Lung (tissue), 12 donors: Measurements from ENCODE around the gene TNFRSF18. TPM values are rescaled to one million over a fixed set of nuclear protein-coding genes. Genes with fewer than 3 reads are reported as not detected.

Experiments used
- ATAC-seq: fragments of 200-7000 bp; cut with Tn5 transposase; one replicate; pipeline ENCODE4 v1.9.1; 2020; ENCODE audit warnings: moderate number of reproducible peaks; ENCODE audit not compliant: insufficient read depth, low FRiP score
- DNase-seq, 3 donors: peaks; one replicate each; pipeline ENCODE4 v3.0.0-alpha.2; 2013 to 2017
- H3K27ac ChIP-seq, 2 donors: one replicate each; pipeline ENCODE4 v1.5.1; 2013; ENCODE audit warnings: mild to moderate bottlenecking in 2 of 2, moderate library complexity in 2 of 2, control low read depth in 1 of 2, inconsistent platforms in 1 of 2, low read depth in 1 of 2, low read length in 1 of 2
- H3K27me3 ChIP-seq, 3 donors: one replicate each; pipeline ENCODE4 v1.5.1; 2013; ENCODE audit warnings: low read length in 2 of 3; ENCODE audit not compliant: control insufficient read depth in 3 of 3, insufficient read depth in 3 of 3
- H3K36me3 ChIP-seq, 4 donors: one replicate each; pipeline ENCODE4 v1.5.1; 2013; ENCODE audit warnings: low read length in 4 of 4, mild to moderate bottlenecking in 1 of 4, moderate library complexity in 1 of 4; ENCODE audit not compliant: control insufficient read depth in 4 of 4, insufficient read depth in 4 of 4
- H3K4me1 ChIP-seq, 5 donors: one replicate each; pipeline ENCODE4 v1.5.1; 2013; ENCODE audit warnings: low read length in 5 of 5, mild to moderate bottlenecking in 2 of 5, moderate library complexity in 1 of 5; ENCODE audit not compliant: control insufficient read depth in 5 of 5, insufficient read depth in 5 of 5
- H3K4me3 ChIP-seq: one replicate; pipeline ENCODE4 v1.5.1; 2013; ENCODE audit warnings: mild to moderate bottlenecking, control low read depth, moderate library complexity
- H3K9ac ChIP-seq, 2 donors: one replicate each; pipeline ENCODE4 v1.5.1; 2013; ENCODE audit warnings: low read length in 2 of 2, control low read depth in 1 of 2; ENCODE audit not compliant: insufficient read depth in 1 of 2
- H3K9me3 ChIP-seq, 4 donors: one replicate each; pipeline ENCODE4 v1.5.1; 2013; ENCODE audit warnings: low read length in 3 of 4, mild to moderate bottlenecking in 1 of 4, moderate library complexity in 1 of 4; ENCODE audit not compliant: control insufficient read depth in 4 of 4, insufficient read depth in 3 of 4
- WGBS, 2 donors: extraction: QIAGEN DNeasy Blood & Tissue Kit; methylation state at CpG; one replicate each; pipeline ENCODE4 v1.1.7; 2013; 5-methylcytosine and 5-hydroxymethylcytosine counted together
- polyA plus RNA-seq, 2 donors: library from polyadenylated mRNA; stranded (reverse); fragments of 200-250 nt; gene quantifications; one replicate each; pipeline ENCODE4 v1.2.1, GENCODE V29; 2013
- total RNA-seq, 2 donors: library from RNA; depleted of rRNA in 1 of 2; stranded (reverse); fragments of >200 nt in 1 of 2; gene quantifications; one replicate each; pipeline ENCODE4 v1.2.1, GENCODE V29; 2014 to 2021
- TF ChIP-seq, protein P1 (sequence below): IDR thresholded peaks from 2 replicates; pipeline ENCODE4 v1.5.1; 2012; ENCODE audit warnings: mild to moderate bottlenecking; ENCODE audit errors: control extremely low read depth, extremely low read depth
- donor health status: control.
- donor health status: control.
- donor health status: Bipolar disorder and iron deficiency.
- donor health status: healthy.
- donor health status: DM: yes; HTN: yes; CAD: no.

TNFRSF18 gene
- total and polyA plus RNA-seq, 4 donors = 1.8 to 4.0 (median 2.4) TPM

DNA sequence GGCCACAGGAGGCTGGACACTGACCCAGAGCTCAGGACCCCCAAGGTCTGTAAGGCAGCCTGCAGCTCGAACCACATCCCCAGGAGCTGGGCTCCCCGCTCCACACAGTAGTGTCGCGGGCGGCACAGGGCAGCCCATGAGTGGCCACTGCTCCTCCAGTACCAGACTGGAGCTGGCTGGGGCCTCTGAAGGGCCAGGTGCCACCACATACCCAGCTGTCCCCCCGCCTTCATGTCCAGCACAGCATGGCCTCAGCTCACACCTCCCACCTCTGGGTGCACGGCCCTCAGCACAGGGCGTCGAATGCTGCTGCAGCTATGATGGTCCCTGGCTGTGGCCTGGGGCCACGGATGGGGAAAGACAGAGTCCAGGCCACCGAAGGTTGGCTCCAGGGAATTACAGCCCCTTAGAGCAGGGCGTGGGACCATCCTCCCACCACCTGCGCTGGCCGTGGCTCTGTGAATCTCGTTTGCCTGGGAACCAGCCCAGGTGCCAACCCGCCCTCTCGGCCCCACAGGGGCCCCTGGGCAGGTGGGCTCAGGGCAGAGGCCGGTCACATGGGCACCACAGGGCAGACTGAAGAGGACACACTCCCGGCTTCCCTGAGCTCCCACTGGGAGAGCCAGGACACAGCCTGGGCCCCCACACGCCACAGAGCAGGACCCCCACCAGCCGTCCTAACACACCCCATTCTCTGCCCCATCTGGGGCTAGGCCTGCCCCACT, 9.7 kb upstream of the TNFRSF18 start:
- Histone ChIP-seq H3K9me3 (peaks cover 0 to 2% (median 0%) of the 10 kb centered on the region in 4 donors), H3K4me3 (no peak overlapping the region), H3K9ac (no peak overlapping the region), H3K4me1 (peaks cover 0 to 26% (median 0%) of the 10 kb centered on the region in 5 donors), H3K27me3 (no peaks in the 10 kb centered on the region), H3K36me3 (peaks cover 5 to 52% (median 10%) of the 10 kb centered on the region in 4 donors), H3K27ac (peak overlapping the region in 1 of 2 donors; percentile 9)
- DNase-seq (no peak), ATAC-seq (no peak)
- TF ChIP-seq, protein P1, sequence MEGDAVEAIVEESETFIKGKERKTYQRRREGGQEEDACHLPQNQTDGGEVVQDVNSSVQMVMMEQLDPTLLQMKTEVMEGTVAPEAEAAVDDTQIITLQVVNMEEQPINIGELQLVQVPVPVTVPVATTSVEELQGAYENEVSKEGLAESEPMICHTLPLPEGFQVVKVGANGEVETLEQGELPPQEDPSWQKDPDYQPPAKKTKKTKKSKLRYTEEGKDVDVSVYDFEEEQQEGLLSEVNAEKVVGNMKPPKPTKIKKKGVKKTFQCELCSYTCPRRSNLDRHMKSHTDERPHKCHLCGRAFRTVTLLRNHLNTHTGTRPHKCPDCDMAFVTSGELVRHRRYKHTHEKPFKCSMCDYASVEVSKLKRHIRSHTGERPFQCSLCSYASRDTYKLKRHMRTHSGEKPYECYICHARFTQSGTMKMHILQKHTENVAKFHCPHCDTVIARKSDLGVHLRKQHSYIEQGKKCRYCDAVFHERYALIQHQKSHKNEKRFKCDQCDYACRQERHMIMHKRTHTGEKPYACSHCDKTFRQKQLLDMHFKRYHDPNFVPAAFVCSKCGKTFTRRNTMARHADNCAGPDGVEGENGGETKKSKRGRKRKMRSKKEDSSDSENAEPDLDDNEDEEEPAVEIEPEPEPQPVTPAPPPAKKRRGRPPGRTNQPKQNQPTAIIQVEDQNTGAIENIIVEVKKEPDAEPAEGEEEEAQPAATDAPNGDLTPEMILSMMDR = no peak
- WGBS, 2 donors = 93 to 94% methylated on average over 20 to 21 of the region's 21 CpGs

DNA sequence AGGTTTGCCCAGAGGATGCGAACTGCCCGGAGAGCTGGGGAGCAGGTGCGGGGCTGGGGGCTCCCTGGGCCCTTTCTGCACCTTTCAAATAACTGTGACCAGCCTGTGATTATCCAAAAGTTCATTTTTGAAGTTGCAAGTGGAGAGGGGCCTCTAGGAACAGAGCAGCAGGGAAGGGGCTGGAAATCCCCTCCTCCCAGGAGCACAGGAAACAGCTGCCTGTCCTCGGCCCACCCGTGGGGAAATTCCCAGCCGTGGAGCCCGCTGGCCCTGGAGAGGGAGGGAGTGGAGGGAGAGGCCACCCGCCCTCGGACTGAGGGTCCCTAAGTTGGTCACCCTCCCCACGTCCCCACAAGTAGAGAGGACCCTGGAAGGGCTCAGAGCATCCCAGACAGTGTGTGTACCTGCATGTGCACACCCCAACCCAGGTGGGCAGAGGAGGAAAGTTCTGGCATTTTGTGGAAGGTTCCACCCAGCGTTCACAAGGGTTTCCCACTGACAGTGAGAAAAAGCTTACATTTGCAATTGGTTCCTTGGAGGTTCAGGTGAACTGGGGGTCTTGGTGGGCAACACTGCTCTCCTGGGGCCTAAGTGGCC, 8.8 kb upstream of the TNFRSF18 start:
- ATAC-seq (no peak), DNase-seq (no peak)
- WGBS, 2 donors = 43 to 48% methylated on average over 11 of the region's 11 CpGs
- TF ChIP-seq, protein P1 = no peak
- H3K36me3 ChIP-seq = peaks cover 5 to 44% (median 10%) of the 10 kb centered on the region in 4 donors
- H3K9ac ChIP-seq = no peak overlapping the region
- H3K9me3 ChIP-seq = peaks cover 0 to 2% (median 0%) of the 10 kb centered on the region in 4 donors
- peak overlapping the region in 1 of 2 donors; percentile 9 for H3K27ac ChIP-seq
- H3K4me3 ChIP-seq = no peak overlapping the region
- peaks cover 0 to 26% (median 0%) of the 10 kb centered on the region in 5 donors for H3K4me1 ChIP-seq
- H3K27me3 ChIP-seq = no peaks in the 10 kb centered on the region

DNA sequence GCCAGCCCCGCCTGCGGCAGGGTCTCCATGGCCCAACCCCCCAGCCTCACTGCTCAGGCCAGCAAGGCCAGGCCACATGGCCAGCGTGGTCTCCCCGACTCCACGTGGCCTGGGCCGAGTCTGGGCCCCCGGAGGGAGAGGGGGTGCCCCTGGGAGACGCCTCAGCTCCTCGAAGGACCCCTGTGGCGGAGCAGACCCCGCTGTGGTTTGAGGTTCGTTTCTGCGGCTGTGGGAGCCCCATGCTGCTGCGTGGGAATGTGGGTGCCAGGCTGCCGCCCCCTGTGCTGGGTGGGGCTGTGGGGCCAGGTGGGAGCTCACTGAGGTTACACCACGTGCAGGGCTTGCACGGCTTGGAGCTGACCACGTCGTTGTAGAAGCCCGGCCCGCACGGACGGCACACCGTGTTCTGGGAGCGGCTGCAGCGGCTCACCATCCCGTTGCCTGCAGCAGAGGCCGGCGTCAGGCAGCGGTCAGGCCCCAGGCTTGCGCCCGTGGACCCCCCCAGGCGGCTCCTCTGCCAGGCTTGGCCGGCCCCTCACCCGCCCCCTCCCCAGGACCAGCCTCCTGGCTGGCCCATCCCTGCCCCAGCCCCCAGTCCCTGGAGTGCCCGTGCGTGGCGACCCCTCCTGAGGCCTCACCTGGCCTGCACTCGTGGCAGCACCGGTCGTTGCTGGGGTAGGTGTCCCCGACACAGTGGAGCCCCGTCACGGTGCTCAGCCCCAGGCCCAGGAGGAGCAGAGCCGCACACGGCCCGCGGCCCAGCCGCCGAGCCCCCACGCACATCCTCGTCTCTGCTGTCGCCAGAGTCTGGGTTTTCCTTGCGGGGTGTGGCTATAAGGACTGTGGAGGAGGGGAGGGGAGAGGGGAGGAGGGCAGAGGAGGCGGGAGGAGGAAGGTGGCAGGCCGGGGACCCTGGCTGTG, 7.2 kb upstream of the TNFRSF18 start, which contains the start of gene TNFRSF4:
TNFRSF4 (minus strand) TSS at position 809 of the 921 bp plus-strand sequence; CDS start at position 783, 26 bp downstream.
- H3K9ac ChIP-seq = no peak within 1 kb of the TSS
- 28 to 37% methylated on average over 43 to 56 of the region's 56 CpGs for WGBS, 2 donors
- peaks cover 5 to 30% (median 8%) of the 10 kb centered on the region in 4 donors for H3K36me3 ChIP-seq
- peaks cover 0 to 2% (median 0%) of the 10 kb centered on the region in 4 donors for H3K9me3 ChIP-seq
- ATAC-seq = no peak
- peaks cover 0 to 2% (median 0%) of the 10 kb centered on the region in 3 donors for H3K27me3 ChIP-seq
- no peak for DNase-seq
- peak within 1 kb of the TSS; percentile 33 for H3K4me3 ChIP-seq
- TF ChIP-seq, protein P1 = no peak
- peaks cover 0 to 29% (median 0%) of the 10 kb centered on the region in 5 donors for H3K4me1 ChIP-seq
- peak within 1 kb of the TSS; percentile 51 to 69 for H3K27ac ChIP-seq
